Measurements from ENCODE around the gene ZIC1.

ZIC1 gene

GRCh38 chr3:147410526-147411237 is 1.5 kb downstream of the ZIC1 start:
- TF ChIP-seq, protein P1, sequence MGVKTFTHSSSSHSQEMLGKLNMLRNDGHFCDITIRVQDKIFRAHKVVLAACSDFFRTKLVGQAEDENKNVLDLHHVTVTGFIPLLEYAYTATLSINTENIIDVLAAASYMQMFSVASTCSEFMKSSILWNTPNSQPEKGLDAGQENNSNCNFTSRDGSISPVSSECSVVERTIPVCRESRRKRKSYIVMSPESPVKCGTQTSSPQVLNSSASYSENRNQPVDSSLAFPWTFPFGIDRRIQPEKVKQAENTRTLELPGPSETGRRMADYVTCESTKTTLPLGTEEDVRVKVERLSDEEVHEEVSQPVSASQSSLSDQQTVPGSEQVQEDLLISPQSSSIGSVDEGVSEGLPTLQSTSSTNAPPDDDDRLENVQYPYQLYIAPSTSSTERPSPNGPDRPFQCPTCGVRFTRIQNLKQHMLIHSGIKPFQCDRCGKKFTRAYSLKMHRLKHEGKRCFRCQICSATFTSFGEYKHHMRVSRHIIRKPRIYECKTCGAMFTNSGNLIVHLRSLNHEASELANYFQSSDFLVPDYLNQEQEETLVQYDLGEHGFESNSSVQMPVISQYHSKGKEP (tag by site-specific recombination; IDR thresholded peaks at IDR 0.05): no peak
- TF ChIP-seq KLF9 (tag by site-specific recombination; IDR thresholded peaks at IDR 0.05; ENCODE audit: low read depth): no peak
- TF ChIP-seq MZF1 (tag by site-specific recombination; IDR thresholded peaks at IDR 0.05; ENCODE audit: borderline replicate concordance): no peak
- no peak for TF ChIP-seq HOXC10 (CRISPR knock-in tag; IDR thresholded peaks at IDR 0.05)
- TF ChIP-seq ZNF670 (tag by site-specific recombination; IDR thresholded peaks at IDR 0.05; ENCODE audit: low read depth): no peak
- TF ChIP-seq PRDM4 (tag by site-specific recombination; IDR thresholded peaks at IDR 0.05): no peak
- no peak for TF ChIP-seq GLI4 (tag by site-specific recombination; IDR thresholded peaks at IDR 0.05)
- TF ChIP-seq, protein P2, sequence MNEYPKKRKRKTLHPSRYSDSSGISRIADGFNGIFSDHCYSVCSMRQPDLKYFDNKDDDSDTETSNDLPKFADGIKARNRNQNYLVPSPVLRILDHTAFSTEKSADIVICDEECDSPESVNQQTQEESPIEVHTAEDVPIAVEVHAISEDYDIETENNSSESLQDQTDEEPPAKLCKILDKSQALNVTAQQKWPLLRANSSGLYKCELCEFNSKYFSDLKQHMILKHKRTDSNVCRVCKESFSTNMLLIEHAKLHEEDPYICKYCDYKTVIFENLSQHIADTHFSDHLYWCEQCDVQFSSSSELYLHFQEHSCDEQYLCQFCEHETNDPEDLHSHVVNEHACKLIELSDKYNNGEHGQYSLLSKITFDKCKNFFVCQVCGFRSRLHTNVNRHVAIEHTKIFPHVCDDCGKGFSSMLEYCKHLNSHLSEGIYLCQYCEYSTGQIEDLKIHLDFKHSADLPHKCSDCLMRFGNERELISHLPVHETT (tag by site-specific recombination; IDR thresholded peaks at IDR 0.05): no peak
- TF ChIP-seq, protein P3, sequence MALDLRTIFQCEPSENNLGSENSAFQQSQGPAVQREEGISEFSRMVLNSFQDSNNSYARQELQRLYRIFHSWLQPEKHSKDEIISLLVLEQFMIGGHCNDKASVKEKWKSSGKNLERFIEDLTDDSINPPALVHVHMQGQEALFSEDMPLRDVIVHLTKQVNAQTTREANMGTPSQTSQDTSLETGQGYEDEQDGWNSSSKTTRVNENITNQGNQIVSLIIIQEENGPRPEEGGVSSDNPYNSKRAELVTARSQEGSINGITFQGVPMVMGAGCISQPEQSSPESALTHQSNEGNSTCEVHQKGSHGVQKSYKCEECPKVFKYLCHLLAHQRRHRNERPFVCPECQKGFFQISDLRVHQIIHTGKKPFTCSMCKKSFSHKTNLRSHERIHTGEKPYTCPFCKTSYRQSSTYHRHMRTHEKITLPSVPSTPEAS (tag by site-specific recombination; IDR thresholded peaks at IDR 0.05): no peak
- no peak for TF ChIP-seq ZNF292 (tag by site-specific recombination; IDR thresholded peaks at IDR 0.05; ENCODE audit: borderline replicate concordance, low read depth)
- no peak for TF ChIP-seq MEIS1 (CRISPR knock-in tag; IDR thresholded peaks at IDR 0.05; ENCODE audit: borderline replicate concordance)
- TF ChIP-seq ZNF530 (tag by site-specific recombination; IDR thresholded peaks at IDR 0.05; ENCODE audit: low read depth): no peak
- no peak for TF ChIP-seq ZNF768 (tag by site-specific recombination; IDR thresholded peaks at IDR 0.05)
- TF ChIP-seq ZNF37A (tag by site-specific recombination; IDR thresholded peaks at IDR 0.05): no peak
- TF ChIP-seq ZFP41 (tag by site-specific recombination; IDR thresholded peaks at IDR 0.05; ENCODE audit: borderline replicate concordance): no peak
- no peak for TF ChIP-seq ZSCAN23 (tag by site-specific recombination; IDR thresholded peaks at IDR 0.05)
- TF ChIP-seq, protein P4, sequence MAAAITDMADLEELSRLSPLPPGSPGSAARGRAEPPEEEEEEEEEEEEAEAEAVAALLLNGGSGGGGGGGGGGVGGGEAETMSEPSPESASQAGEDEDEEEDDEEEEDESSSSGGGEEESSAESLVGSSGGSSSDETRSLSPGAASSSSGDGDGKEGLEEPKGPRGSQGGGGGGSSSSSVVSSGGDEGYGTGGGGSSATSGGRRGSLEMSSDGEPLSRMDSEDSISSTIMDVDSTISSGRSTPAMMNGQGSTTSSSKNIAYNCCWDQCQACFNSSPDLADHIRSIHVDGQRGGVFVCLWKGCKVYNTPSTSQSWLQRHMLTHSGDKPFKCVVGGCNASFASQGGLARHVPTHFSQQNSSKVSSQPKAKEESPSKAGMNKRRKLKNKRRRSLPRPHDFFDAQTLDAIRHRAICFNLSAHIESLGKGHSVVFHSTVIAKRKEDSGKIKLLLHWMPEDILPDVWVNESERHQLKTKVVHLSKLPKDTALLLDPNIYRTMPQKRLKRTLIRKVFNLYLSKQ (tag by site-specific recombination; IDR thresholded peaks at IDR 0.05; ENCODE audit: borderline replicate concordance): no peak
- no peak for TF ChIP-seq ZBTB26 (tag by site-specific recombination; optimal IDR thresholded peaks at IDR 0.05)
- TF ChIP-seq ZNF473 (tag by site-specific recombination; IDR thresholded peaks at IDR 0.05): no peak
- no peaks in the 10 kb centered on the region for H3K36me3 ChIP-seq (ENCODE audit: control insufficient read depth in 2 of 2, insufficient read depth in 1 of 2, low read length in 2 of 2)
- no peaks in the 10 kb centered on the region for H3K9me3 ChIP-seq (ENCODE audit: control insufficient read depth, insufficient read depth, low read depth, low read length)
- H3K4me3 ChIP-seq (ENCODE audit: low read depth, low read length): no peak overlapping the region
- POLR2A ChIA-PET: no interaction called here
- no peaks in the 10 kb centered on the region for H3K4me1 ChIP-seq (ENCODE audit: control insufficient read depth, insufficient read depth, low read length)
- no peak overlapping the region for H3K27ac ChIP-seq (ENCODE audit: extremely low read depth, low read depth, low read length)
- CTCF ChIA-PET: no interaction called here

All from HEK293 (cell line).